BJ (cell line): ENCODE data around the gene SLC4A2. TPM values are rescaled to one million over a fixed set of nuclear protein-coding genes. Genes with fewer than 3 reads are reported as not detected.

Experiments
- CTCF ChIA-PET: fragments of 350-600 bp; formaldehyde crosslinking; extraction: SDS; loops from one replicate; lab custom pipeline; 2021; ENCODE audit warnings: antibody characterized with exemption, inconsistent platforms; lab: Yijun Ruan, JAX
- POLR2A ChIA-PET: fragments of 300-600 bp; sonication (Branson Sonifier 250); formaldehyde crosslinking; extraction: SDS; loops from one replicate; lab custom pipeline; 2021; ENCODE audit warnings: antibody characterized with exemption; lab: Charles Lee
- DNase-seq: peaks from one replicate; pipeline ENCODE4 v3.0.0-alpha.2; 2011; ENCODE audit warnings: low read depth
- H3K27me3 ChIP-seq: 2 replicates; pipeline ENCODE4 v1.6.0; 2011; ENCODE audit warnings: low read length; ENCODE audit not compliant: control insufficient read depth, insufficient read depth
- H3K36me3 ChIP-seq: 2 replicates; pipeline ENCODE4 v1.5.1; 2011; ENCODE audit warnings: low read length; ENCODE audit not compliant: control insufficient read depth, insufficient read depth
- H3K4me3 ChIP-seq: 2 replicates; pipeline ENCODE4 v1.5.1; 2011; ENCODE audit warnings: low read depth, mild to moderate bottlenecking, control low read depth, low read length
- CTCF ChIP-seq: IDR thresholded peaks from 2 replicates; pipeline ENCODE4 v1.5.1; 2011; ENCODE audit warnings: low read depth, mild to moderate bottlenecking, control low read depth, inconsistent platforms, low read length, moderate library complexity; ENCODE audit not compliant: insufficient read depth
- polyA plus RNA-seq: library from polyadenylated mRNA; depleted of rRNA; stranded (reverse); fragments of >200 nt; gene quantifications from 2 replicates; pipeline ENCODE4 v1.2.3, GENCODE V29; 2011

SLC4A2 gene
- polyA plus RNA-seq, 1 experiment, result 86.1 TPM

GRCh38 chr7:151083071-151083823, 23.9 kb downstream of the SLC4A2 start, which contains the start of gene TMUB1:
TMUB1 (minus strand) TSS chr7:151083493; CDS start chr7:151082563, 930 bp downstream.
- POLR2A ChIA-PET, result no interaction called here
- Histone ChIP-seq H3K36me3 (peaks cover 3% of the 10 kb centered on the region; the same call in 1 of the 2 replicates), H3K27me3 (no peaks in the 10 kb centered on the region), H3K4me3 (peak within 1 kb of the TSS; percentile 81)
- TF ChIP-seq CTCF, result no peak
- no peak for DNase-seq
- CTCF ChIA-PET, result interaction anchor here (0.6 to 3.1 kb wide), 8 partner anchors 23 to 175 kb away, joined by 3 to 13 read pairs (median 4); partner anchors contain the start of gene ABCB8

DNA sequence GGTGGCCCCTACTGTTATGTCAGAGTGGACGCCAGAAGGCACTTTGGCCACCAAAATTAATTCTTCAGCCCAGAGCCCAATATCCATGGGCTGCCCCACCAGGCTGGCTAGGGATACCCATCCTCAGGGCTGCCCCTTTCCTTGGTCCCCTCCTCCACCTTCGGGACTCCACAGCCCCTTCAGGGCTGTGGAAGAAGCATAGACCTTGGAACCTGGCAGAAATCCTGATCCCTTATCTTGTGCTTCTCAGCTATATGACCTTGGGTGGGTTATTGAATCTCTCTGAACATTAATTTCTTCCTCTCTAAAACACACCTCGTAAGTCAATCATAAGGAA, 24.4 kb downstream of the SLC4A2 start:
- H3K36me3 ChIP-seq, result peaks cover under 1% of the 10 kb centered on the region; the same call in 1 of the 2 replicates
- CTCF ChIA-PET, result interaction anchor here (0.8 to 3.1 kb wide), 4 partner anchors 41 to 71 kb away, joined by 3 to 13 read pairs (median 8); partner anchors contain the start of gene ABCB8
- POLR2A ChIA-PET, result no interaction called here

GRCh38 chr7:151085329-151085690, 25.9 kb downstream of the SLC4A2 start:
- no peak for TF ChIP-seq CTCF
- H3K36me3 ChIP-seq, result no peaks in the 10 kb centered on the region
- no peaks in the 10 kb centered on the region for H3K27me3 ChIP-seq
- no peak for DNase-seq
- ChIA-PET CTCF (interaction anchor here (1.0 to 12.9 kb wide), 5 partner anchors 9 to 72 kb away, joined by 4 to 143 read pairs (median 4); no protein-coding TSS in a partner anchor), POLR2A (no interaction called here)
- no peak overlapping the region for H3K4me3 ChIP-seq

More for the DNA sequence above, 24.4 kb downstream of the SLC4A2 start:
- no peak for DNase-seq
- TF ChIP-seq CTCF, result no peak
- peak overlapping the region; percentile 81 for H3K4me3 ChIP-seq
- no peaks in the 10 kb centered on the region for H3K27me3 ChIP-seq

- POLR2A ChIA-PET, result no interaction called here
- no peak for DNase-seq
- TF ChIP-seq CTCF, result no peak
- CTCF ChIA-PET, result interaction anchor here (0.9 to 12.9 kb wide), 5 partner anchors 9 to 72 kb away, joined by 4 to 143 read pairs (median 4); no protein-coding TSS in a partner anchor
- peak within 1 kb of the TSS; percentile 91 for H3K4me3 ChIP-seq
- H3K36me3 ChIP-seq, result no peaks in the 10 kb centered on the region
- H3K27me3 ChIP-seq, result no peaks in the 10 kb centered on the region
These were observed 26.6 kb downstream of the SLC4A2 start, which contains the start of gene AGAP3 for GRCh38 chr7:151085691-151086620. AGAP3 (plus strand) TSS chr7:151086475; CDS start chr7:151086742, 267 bp downstream.
